NB4 (cell line): ENCODE data around the gene HPRT1.
A peak's percentile ranks its signal among the peaks of the same experiment; 100 is the strongest.

Experiments
- DNase-seq: peaks from one replicate; pipeline ENCODE4 v3.0.0; 2010; ENCODE audit warnings: low read depth
- H3K4me3 ChIP-seq: one replicate; pipeline ENCODE4 v1.5.1; 2011; ENCODE audit warnings: mild to moderate bottlenecking, low read depth, low read length, moderate library complexity
- CTCF ChIP-seq: IDR thresholded peaks from one replicate; pipeline ENCODE4 v1.5.1; 2012; ENCODE audit warnings: low read depth, low read length
- MAX ChIP-seq: IDR thresholded peaks from 2 replicates; pipeline ENCODE4 v1.6.1; 2011; ENCODE audit warnings: low read depth, low read length
- MYC ChIP-seq: IDR thresholded peaks from 2 replicates; pipeline ENCODE4 v1.6.1; 2011; ENCODE audit warnings: low read depth, low read length
- POLR2A ChIP-seq: IDR thresholded peaks from 2 replicates; pipeline ENCODE4 v1.6.1; 2011; ENCODE audit warnings: mild to moderate bottlenecking; ENCODE audit not compliant: insufficient read length; ENCODE audit errors: extremely low read depth

HPRT1 gene

DNA sequence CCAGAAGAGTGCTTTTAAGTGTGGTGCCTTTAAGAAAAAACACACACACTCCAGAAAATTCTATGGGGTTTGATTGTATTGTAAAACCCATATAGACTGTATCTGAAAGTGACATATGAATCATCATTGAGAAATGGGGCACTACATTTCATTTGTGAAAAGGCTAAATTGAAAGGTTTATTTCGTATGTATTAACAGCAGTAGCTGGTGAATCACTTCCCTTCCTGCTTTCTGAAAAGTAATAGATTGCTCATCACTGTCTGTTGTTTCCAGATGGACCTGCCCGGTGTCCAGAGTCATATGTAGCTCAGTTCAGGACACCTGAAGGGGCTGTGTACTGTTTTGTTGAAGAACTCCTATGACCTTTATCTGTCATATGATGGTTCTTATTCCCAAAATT, 28.1 kb upstream of the HPRT1 start:
- no peak for TF ChIP-seq MAX
- TF ChIP-seq POLR2A = no peak
- TF ChIP-seq MYC = no peak
- no peak for TF ChIP-seq CTCF
- DNase-seq = peak; percentile 22
- H3K4me3 ChIP-seq = no peak overlapping the region

DNA sequence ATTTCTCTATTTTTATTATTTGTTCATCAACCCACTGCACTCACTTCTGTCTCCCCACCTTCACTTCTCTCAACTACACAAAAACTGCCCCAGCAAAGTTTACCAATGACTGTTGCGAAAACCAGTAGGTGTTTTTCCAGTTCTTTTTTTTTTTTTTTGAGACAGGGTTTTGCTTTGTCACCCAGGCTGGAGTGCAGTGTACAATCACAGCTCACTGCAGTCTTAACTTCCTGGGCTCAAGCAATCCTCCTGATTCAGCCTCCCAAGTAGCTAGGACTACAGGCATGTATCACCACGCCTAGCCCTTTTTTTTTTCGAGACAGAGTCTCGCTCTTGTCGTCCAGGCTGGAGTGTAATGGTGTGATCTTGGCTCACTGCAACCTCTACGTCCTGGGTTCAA, 24.1 kb upstream of the HPRT1 start:
- H3K4me3 ChIP-seq = no peak overlapping the region
- TF ChIP-seq MAX = no peak
- TF ChIP-seq CTCF = no peak
- no peak for TF ChIP-seq MYC
- TF ChIP-seq POLR2A = no peak
- no peak for DNase-seq

DNA sequence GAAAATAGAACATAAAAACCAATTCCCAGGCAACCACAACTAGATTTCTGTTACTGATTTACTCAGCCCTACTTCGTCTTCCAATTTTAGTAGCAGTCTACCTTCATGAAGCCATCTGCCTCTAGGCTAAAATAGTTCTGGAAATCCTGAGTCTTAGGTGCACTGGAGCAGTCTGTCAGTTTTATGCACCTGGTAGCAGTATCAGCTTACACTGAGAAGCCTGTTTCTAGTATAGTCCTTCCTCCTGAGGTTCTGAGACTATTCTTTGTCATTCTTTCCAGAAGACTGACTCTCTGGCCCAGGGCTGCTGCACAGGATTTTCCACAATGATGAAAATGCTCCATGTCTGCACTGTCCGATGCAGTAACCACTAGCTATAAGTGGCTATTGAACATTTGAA, 16.9 kb upstream of the HPRT1 start:
- TF ChIP-seq MAX = no peak
- TF ChIP-seq MYC = no peak
- no peak for TF ChIP-seq POLR2A
- TF ChIP-seq CTCF = no peak
- no peak overlapping the region for H3K4me3 ChIP-seq
- DNase-seq = no peak

- H3K4me3 ChIP-seq = no peak overlapping the region
- DNase-seq = no peak
- TF ChIP-seq MYC = no peak
- no peak for TF ChIP-seq POLR2A
- TF ChIP-seq CTCF = no peak
- no peak for TF ChIP-seq MAX
Measured at GRCh38 chrX:134443461-134443860, 16.5 kb upstream of the HPRT1 start.

DNA sequence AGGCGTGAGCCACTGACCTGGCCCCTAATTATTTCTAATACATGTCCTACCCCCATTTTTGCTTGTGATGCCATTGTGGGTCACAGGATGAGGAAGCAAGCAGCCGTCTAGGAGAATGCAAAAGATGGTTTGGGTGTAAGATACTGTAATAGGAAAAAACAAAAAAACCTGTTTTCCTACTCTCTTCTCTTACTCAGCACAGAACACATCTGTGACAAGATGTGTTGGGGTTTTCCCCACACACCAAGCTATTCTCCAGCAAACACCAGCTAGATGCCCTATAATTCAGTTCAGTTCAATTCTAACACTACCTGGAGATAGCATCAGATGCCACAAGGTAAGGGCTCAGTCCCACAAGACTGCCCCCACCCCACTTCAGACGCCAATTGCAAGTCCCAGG, 15.3 kb upstream of the HPRT1 start:
- no peak for DNase-seq
- H3K4me3 ChIP-seq = no peak overlapping the region
- no peak for TF ChIP-seq POLR2A
- no peak for TF ChIP-seq MYC
- TF ChIP-seq CTCF = no peak
- TF ChIP-seq MAX = no peak

DNA sequence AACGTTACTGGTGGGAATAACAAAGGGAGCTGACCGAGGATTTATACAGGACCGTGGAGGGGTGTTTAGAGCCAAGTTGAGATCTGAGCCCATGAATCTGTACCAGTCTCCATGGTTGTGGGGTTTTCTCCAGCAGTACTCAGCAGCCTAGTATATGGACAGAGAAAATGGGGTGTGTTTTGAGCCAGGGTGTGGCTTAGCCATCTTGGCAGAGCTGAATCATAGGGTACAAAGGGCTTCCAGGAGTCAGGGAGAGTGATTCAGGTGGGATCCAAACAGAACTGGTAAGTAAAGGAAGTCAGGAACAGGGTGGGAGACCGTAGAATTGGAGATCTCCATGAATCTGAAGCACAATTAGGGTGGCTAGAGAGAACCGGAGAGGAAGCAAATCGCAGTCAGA, 7.4 kb upstream of the HPRT1 start:
- TF ChIP-seq CTCF = no peak
- TF ChIP-seq POLR2A = no peak
- TF ChIP-seq MYC = no peak
- no peak for TF ChIP-seq MAX
- no peak for DNase-seq
- H3K4me3 ChIP-seq = no peak overlapping the region
